NCI-H1048 (cell line): ENCODE results near the gene CCIN.
"Not testable (repeated sequence)": the region's sequence is repeated elsewhere in the genome, so short reads cannot be mapped to it uniquely, and the experiment has no call there.

Experiments used
- DNase-seq: peaks from one replicate; lab custom pipeline; 2025; lab: John Stamatoyannopoulos, UW

Gene CCIN

DNA sequence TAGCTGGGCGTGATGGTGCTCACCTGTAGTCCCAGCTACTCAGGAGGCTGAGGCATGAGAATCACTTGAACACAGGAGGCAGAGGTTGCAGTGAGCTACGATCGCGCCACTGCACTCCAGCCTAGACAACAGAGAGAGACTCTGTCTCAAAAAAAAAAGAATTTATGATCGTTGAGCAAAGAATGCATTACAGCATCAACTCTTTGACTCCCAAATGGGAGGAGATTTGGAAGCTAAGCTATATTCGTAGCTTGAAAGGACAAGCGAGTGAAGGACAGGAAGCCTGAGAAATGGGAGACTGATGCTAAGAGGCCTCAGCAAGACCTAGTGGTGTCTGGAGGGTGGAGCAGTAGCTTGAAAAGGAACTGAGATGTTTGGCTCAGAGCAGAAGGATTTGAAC, 10.3 kb upstream of the CCIN start:
- DNase-seq: no peak

DNA sequence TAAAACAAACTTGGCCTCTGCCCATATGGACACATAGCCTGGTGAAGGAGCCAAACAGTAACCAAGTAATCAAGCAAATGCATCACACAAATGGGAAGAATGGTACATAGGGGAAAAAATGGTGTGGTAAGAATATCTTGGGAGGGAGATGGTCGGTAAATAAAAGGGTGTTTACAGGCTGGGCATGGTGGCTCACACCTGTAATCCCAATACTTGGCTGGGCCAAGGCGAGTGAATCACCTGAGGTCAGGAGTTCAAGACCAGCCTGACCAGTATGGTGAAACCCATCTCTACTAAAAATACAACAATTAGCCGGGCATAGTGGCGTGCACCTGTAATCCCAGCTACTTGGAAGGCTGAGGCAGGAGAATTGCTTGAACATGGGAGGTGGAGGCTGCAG, 9.7 kb upstream of the CCIN start:
- DNase-seq: not testable (repeated sequence)

DNA sequence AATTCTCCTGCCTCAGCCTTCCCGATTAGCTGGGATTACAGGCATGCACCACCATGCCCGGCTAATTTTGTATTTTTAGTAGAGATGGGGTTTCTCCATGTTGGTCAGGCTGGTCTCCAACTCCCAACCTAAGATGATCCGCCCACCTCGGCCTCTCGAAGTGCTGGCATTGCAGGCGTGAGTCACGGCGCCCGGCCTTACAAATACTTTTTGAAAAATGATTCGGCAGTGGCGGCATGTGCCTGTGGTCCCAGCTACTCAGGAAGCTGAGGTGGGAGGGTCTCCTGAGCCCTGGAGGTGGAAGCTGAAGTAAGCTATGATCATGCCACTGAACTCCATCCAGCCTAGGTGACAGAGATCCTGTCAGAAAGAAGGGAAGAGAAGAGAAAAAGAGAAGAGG, 9.1 kb upstream of the CCIN start:
- not testable (repeated sequence) for DNase-seq

DNA sequence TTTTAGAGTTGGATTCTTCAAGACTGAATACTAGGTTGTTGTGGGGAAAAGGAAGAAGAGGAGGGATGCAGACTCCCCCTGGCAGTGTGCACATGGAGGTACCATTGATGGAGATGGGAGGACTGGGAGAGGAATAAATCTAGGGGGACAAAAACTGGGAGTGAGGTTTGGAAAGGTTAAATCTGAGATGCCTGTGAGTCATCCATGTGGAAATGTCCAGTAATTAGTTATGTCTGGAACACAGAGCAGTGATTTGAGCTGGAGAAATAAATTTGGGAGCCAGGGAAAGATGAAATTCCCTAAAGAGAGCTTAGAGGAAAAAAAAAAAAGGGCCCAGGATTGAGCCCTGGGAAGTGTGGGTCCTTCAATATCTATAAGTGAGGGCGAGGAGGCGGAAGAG, 8.0 kb upstream of the CCIN start:
- DNase-seq: no peak

DNA sequence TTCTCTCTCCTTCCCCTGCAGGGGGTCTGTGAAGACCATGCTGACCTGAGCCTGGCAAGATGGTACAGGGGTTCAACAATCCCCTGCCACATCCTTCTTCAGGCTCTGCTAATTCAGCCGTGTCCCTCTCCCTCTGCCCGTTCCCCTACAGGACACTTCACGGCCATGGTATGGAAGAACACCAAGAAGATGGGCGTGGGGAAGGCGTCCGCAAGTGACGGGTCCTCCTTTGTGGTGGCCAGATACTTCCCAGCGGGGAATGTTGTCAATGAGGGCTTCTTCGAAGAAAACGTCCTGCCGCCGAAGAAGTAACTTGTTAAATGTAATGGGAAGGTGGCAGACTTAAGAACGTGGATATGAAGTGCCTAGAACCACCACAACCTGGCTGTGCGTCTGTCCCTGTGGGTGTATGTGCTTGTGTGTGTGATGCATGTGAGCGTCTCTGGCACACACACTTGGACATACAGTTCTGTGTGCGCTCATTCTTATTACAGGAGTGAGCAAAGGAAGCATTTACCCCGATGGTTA, 6.9 kb upstream of the CCIN start:
- DNase-seq: no peak

DNA sequence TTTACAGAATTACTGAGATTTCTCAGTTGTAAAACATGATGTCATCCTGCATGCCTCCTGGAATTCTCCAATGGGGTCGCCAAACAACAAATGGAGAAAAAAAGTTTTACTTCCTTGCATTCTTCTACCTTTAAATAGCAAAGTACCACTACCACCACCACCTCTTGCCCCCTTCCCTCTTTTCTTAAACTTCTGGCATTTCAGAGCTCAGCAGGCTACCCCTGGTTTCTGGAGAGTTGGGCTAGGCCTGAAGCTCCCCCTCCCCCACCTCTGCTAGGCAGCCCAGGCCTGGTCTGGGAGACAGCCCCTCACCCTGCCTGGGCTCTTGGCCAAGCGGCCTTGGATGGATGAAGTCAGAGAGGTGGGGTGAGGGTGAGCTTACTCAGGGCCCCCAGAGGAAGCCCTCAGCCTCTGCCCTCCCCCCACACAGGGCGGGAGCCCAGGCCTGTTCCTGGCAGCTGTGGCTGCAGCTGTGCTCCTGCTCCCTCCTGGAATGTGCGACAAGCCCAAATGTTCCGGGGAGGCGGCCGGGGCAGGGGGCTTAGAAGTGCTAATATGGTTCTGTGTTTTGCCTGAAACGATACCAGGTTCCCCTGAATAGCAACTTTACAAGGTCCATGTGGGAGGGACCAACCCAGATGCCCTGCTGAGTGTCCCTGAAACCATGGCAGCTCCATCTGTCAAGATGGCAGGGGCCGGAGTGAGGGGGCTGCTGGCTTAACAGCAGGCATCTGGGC, 6.0 kb upstream of the CCIN start:
- no peak for DNase-seq

DNA sequence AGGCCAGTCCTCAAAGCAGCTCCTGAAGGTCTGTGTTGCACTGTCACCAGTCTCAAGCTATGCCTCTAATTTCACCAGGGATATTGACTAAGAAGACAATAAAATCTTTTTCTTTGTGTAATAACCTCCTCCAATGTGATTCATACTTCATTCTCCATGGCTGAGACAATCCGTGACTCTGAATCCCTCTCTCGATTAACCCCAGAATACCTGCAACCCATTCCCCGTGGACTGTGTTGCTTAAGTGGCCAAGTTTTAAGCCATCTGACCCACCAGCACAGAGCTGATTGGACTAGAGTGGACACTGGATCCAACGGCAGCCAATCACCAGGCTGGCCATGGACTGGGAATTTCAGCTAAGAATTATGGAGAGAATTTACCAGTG, 5.4 kb upstream of the CCIN start:
- no peak for DNase-seq

DNA sequence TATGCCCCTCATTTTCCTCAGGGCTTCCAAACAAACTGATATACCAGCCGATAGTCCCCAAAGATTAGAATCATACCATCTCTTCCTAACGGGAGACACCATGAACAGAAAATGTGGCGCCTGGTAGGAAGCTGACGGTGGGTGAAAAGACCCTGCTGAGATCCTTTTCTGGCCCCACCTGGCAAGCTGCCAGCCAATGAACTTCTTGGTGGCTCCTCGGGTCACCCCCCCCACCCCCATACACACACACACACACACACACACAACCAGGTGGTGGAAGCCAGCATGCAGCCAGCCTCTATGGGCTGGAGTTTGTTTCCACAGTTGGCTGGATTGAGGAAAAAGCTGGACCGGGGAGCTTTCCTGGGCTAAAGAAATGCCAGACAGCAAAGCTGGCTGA, 4.8 kb upstream of the CCIN start:
- DNase-seq: no peak

DNA sequence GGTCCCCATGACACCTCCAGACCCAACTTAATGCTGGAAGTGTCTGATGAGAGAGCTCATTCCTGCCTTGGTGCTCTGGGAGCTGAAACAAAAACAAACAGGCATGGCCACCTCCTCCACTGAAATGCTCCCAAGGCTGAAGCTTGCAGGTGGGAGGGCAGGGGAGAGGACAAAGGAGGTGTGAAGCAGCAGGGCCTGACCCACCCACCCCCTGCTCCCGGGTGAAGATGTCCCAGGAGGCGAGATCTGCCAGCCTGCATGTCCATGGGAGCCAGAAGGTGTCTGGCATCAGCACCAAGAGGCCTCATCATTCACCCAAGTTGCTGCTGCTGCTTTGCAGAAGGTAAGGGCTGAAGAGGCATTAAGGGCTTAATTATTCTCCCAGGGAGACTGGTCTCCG, 4.2 kb upstream of the CCIN start:
- DNase-seq: no peak

DNA sequence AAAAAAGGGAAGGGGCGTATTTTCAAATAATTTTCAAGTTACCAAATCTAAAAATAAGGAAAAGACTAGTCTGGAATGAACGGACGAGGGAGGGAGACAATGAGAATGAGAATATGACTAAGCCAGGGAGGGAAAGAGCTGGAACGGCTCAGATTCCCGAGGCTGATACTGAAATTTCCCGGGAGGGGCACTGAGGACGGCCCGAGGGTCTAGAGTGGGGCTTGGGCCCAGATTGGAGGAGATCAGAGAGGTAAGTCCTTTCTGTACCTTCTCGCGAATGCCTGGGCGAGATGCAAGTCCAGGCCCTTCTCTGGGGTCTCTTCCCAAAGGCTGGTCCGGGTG, 3.4 kb upstream of the CCIN start:
- DNase-seq: no peak

DNA sequence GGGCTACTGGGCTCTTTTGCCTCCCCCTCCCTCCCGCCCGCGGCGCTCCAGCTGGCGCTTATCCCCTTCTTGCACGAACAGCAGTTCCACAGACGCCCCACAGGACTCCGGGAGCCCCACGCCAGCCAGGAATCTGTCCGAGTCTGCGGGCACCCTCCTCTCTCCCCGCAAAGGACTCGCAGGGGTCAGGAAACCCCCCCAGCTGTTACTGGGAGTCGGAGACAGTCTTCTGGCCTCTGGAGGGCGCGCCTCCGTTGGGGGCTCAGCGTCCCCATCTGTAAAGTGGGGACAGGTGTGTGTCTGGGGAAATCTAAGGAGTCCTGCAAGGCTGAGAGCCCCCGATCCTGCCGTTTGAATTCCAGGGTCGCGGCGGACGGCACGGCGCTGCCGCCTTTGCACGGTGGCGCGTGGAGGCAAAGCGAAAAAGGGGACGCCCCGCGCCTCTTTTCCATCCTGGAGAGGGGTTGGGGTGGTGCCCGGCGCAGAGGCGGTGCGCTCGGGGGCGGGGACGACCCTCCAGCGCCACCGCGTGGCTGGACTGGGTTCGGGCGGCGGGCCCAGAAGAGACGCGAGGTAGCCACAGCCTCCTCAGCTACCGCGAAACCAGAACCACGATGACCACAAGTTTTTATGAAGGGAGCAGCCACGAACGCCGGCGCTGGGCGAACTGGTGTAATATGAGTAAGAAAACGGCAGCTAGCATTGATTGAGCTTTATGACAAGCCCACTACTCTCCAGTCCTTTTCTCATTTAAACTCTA, 2.8 kb upstream of the CCIN start:
- DNase-seq: peak; percentile 51

DNA sequence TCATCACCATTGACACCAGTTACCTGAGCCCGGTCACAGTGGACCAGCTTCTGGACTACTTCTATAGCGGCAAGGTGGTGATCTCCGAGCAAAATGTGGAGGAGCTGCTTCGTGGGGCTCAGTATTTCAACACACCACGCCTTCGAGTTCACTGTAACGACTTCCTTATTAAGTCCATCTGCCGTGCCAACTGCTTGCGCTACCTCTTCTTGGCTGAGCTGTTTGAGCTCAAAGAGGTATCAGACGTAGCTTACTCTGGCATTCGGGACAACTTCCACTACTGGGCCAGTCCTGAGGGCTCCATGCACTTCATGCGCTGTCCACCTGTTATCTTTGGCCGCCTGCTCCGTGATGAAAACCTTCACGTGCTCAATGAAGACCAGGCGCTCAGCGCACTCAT, 520 bp downstream of the CCIN start:
- no peak for DNase-seq

DNA sequence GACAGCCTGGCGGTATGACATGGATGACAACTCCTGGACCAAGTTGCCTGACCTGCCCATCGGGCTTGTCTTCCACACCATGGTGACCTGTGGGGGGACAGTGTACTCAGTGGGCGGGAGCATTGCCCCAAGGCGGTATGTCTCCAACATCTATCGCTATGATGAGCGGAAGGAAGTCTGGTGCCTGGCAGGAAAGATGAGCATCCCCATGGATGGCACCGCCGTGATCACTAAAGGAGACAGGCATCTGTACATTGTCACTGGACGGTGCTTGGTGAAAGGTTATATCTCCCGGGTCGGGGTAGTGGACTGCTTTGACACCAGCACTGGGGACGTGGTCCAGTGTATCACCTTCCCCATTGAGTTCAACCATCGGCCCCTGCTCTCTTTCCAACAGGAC, 1.3 kb downstream of the CCIN start:
- DNase-seq: no peak

DNA sequence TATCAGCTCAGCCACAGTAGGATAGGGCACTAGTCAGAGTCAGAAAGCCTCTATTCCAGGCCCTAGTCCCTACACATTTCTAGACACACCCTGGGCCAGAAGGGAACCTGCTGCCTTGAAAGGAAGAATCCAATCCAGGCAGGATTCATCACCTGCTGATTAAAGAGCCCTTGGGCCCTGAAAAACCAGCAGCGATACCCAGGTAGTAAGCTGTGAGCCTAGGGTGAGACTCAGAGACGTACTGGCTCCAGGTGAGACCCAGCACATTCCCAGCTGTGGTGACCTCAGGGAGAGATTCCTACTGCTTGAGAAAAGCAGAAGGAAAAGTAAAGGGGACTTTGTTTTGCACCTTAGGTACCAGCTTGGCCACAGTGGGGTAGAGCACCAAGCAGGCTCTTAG, 4.7 kb downstream of the CCIN start:
- DNase-seq: no peak

DNA sequence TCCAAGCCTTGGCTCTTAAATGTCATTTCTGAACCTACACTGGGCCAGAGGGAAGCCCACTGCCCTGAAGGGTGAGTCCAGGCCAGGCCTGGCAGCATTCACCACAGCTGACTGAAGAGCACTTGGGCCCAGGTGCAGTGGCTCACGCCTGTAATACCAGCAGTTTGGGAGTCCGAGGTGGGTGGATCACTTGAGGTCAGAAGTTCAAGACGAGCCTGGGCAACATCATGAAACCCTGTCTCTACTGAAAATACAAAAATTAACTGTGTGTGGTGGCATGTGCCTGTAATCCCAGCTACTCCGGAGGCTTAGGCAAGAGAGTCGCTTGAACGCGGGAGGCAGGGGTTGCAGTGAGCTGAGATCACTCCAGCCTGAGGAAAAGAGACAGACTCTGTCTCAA, 5.1 kb downstream of the CCIN start:
- DNase-seq: no peak

DNA sequence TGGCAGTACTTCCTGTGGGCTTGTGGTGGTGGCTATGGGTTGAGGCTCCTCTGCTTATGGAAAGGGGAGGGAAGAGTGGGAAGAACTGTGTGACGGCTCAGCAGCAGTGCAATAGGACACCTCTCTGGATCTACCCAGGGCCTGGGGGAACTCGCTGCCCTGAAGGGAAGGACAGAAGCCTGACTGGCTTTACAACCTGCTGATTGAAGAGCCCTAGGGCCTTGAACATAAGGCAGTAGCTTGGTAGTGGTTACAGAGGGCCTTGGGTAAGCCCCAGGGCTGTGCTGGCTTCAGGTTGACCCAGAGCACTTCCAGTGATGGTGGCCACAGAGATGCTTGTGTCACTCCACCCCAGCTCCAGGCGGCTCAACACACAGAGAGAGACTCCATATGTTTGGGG, 5.5 kb downstream of the CCIN start:
- DNase-seq: no peak

DNA sequence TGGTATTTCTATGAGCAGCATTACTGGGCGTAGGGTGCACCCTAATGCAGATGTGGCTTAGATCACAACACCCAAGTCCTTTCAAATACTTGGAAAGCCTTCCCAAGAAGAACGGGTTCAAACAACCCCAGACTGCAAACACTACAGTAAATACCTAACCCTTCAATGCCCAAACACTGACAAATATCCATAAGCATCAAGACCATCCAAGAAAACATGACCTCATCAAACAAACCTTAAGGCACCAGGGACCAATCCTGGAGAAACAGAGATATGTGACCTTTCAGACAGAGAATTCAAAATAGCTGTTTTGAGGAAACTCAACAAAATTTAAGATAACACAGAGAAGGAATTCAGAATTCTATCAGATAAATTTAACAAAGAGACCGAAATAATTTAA, 6.0 kb downstream of the CCIN start:
- DNase-seq: not testable (repeated sequence)

DNA sequence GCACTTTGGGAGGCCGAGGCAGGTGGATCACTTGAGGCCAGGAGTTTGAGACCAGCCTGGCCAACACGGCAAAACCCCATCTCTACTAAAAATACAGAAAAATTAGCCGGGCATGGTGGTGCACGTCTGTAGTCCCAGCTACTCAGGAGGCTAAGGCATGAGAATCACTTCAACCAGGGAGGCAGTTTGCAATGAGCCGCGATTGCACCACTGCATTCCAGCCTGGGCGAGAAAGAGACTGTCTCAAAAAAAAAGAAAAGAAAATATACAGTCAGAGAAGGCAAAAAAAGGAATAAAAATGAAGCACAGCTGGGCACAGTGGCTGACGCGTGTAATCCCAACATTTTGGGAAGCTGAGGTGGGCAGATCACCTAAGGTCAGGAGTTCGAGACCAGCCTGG, 7.3 kb downstream of the CCIN start:
- DNase-seq: not testable (repeated sequence)

DNA sequence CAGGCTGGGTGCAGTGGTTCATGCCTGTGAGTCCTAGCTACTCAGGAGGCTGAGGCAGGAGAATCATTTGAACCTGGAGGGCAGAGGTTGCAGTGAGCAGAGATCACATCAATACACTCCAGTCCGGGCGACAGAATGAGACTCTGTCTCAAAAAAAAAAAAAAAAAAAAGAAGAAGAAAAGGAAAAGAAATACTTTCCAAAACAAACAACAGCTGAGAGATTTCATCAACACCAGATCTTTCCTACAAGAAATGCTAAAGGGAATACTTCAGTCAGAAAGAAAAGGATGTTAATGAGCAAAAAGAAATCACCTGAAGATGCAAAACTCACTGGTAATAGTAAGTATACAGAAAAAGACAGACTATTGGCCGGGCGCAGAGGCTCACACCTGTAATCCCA, 8.4 kb downstream of the CCIN start:
- DNase-seq: no peak

DNA sequence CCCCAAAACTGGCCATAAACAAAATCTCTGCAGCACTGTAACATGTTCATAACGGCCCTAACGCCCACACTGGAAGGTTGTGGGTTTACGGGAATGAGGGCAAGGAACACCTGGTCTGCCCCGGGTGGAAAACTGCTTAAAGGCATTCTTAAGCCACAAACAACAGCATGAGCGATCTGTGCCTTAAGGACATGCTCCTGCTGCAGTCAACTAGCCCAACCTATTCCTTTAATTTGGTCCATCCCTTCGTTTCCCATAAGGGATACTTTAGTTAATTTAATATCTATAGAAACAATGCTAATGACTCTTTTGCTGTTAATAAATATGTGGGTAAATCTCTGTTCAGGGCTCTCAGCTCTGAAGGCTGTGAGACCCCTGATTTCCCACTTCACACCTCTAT, 11.1 kb downstream of the CCIN start:
- not testable (repeated sequence) for DNase-seq

DNA sequence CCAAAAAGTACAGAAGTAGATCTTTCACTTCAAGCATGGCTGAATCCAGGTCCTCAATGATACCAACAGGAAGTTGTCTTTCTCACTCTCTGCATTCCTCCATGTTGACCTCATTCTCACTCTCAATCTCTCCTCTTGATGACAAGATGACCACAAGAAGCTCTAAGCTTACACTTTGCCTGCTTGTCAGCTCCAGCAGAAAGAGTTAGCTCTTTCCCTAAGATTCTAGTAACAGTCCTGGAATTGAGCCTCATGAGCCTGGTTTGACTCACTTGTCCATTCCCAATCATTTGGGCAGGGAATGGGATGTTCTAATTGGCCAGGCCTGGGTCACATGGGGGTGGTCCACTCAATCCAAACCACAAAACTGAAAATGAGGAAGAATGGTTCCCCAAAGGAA, 18.2 kb downstream of the CCIN start:
- no peak for DNase-seq

DNA sequence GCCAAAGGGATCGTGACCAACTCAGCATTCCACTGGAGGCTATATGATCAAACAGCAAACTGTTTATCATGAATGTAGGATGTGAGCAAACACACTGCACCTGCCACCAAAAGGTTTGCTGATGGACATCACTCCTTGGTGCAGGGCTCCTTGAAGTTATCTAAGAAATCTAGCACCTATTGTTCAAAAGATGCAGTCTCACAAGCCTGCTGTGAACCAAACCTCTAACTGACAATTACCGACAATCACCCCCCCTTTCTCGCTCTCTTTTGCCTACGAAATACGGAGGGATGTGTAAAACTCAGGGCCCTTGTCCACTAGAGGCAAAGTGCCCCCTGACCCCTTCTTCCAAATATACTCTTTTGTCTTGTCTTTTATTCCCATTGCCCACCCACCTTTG, 19.0 kb downstream of the CCIN start:
- DNase-seq: no peak

DNA sequence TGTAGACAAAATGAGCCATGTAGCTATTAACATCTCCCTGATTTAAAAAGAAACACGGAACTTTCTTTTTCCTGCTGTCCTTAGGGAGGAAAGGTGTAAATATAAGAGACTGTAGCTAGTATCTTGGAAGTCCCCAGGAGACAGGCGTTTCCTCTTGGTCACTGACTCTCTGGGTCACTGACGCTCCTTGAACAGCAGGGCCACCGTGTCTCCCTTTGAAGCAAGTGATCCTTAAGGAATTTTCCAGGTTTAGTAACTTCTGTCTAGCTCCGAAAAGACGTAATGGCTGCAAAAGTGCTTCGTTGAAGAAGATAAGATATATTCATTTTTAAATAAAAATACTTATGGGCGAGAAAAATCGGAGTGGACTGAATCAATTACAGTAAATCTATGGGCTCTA, 20.8 kb downstream of the CCIN start:
- no peak for DNase-seq
